ENCODE results near the gene TMEM44. TPM values are rescaled to one million over a fixed set of nuclear protein-coding genes. Genes with fewer than 3 reads are reported as not detected.

Gene TMEM44
- total RNA-seq, 6 experiments from 2014 or later, result 11.8 to 14.0 (median 13.2) TPM

GRCh38 chr3:194658477-194659242 lies 25.4 kb upstream of the TMEM44 start:
- no peak for DNase-seq
- TF ChIP-seq CTCF (IDR thresholded peaks at IDR 0.05), result no peak
- Mint-ChIP-seq H3K36me3 (ENCODE audit: low read depth) (peaks cover 26% of the 10 kb centered on the region), H3K4me1 (ENCODE audit: low read depth) (no peaks in the 10 kb centered on the region), H3K9me3 (no peaks in the 10 kb centered on the region), H3K4me3 (no peak overlapping the region), H3K27me3 (ENCODE audit: insufficient read depth) (no peaks in the 10 kb centered on the region), H3K27ac (no peak overlapping the region)

GRCh38 chr3:194657439-194657838 lies 24.2 kb upstream of the TMEM44 start:
- Mint-ChIP-seq H3K36me3 (ENCODE audit: low read depth) (peaks cover 38% of the 10 kb centered on the region), H3K27me3 (ENCODE audit: insufficient read depth) (no peaks in the 10 kb centered on the region), H3K4me3 (no peak overlapping the region), H3K9me3 (no peaks in the 10 kb centered on the region), H3K27ac (no peak overlapping the region), H3K4me1 (ENCODE audit: low read depth) (no peaks in the 10 kb centered on the region)
- no peak for TF ChIP-seq CTCF (IDR thresholded peaks at IDR 0.05)
- DNase-seq, result no peak

- Mint-ChIP-seq H3K9me3 (no peaks in the 10 kb centered on the region), H3K27me3 (ENCODE audit: insufficient read depth) (no peaks in the 10 kb centered on the region; the same call in 1 of the 2 replicates), H3K27ac (no peak overlapping the region), H3K4me1 (ENCODE audit: low read depth) (no peaks in the 10 kb centered on the region), H3K36me3 (ENCODE audit: low read depth) (peaks cover 44% of the 10 kb centered on the region), H3K4me3 (no peak overlapping the region)
- no peak for DNase-seq
- no peak for TF ChIP-seq CTCF (IDR thresholded peaks at IDR 0.05)
Measured at GRCh38 chr3:194654443-194654842, 21.2 kb upstream of the TMEM44 start.

- Mint-ChIP-seq H3K36me3 (ENCODE audit: low read depth) (peaks cover 28% of the 10 kb centered on the region), H3K27me3 (ENCODE audit: insufficient read depth) (no peaks in the 10 kb centered on the region; the same call in 1 of the 2 replicates)
Measured at GRCh38 chr3:194647747-194648146, 14.5 kb upstream of the TMEM44 start.

GRCh38 chr3:194642769-194643168 lies 9.6 kb upstream of the TMEM44 start:
- no peak overlapping the region for H3K27ac Mint-ChIP-seq
- no peaks in the 10 kb centered on the region; the same call in 1 of the 2 replicates for H3K27me3 Mint-ChIP-seq (ENCODE audit: insufficient read depth)
- no peak for TF ChIP-seq CTCF (IDR thresholded peaks at IDR 0.05)

More at GRCh38 chr3:194647747-194648146, 14.5 kb upstream of the TMEM44 start:
- Mint-ChIP-seq H3K27ac (no peak overlapping the region), H3K9me3 (no peaks in the 10 kb centered on the region), H3K4me3 (no peak overlapping the region), H3K4me1 (ENCODE audit: low read depth) (no peaks in the 10 kb centered on the region)
- no peak for TF ChIP-seq CTCF (IDR thresholded peaks at IDR 0.05)
- DNase-seq, result no peak

More at GRCh38 chr3:194642769-194643168, 9.6 kb upstream of the TMEM44 start:
- Mint-ChIP-seq H3K4me3 (no peak overlapping the region), H3K4me1 (ENCODE audit: low read depth) (peaks cover 26% of the 10 kb centered on the region), H3K9me3 (no peaks in the 10 kb centered on the region), H3K36me3 (ENCODE audit: low read depth) (peaks cover 45% of the 10 kb centered on the region)
- DNase-seq, result no peak
